Measurements from ENCODE around the gene ABHD1.

Gene ABHD1

DNA sequence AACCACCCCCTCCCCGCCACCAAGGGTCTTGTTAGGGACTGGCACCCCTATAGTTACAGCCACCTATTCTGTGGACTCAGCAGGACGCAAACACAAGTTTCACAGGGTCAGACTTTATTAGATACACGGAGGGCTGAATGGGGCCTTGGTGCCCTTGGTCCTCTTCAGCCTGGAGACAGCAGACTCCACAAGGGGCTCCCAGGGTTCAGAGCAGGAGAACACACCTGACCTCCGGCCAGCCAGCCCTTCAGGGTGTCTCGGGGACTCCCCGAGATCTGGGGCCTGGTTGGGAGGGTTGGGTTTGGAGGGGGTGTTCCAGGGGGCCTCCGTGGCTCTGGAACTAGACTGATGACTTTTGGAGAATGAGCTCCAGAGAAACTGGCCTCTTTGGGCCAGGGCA is 13.1 kb downstream of the ABHD1 start:
- DNase-seq, result no peak

DNA sequence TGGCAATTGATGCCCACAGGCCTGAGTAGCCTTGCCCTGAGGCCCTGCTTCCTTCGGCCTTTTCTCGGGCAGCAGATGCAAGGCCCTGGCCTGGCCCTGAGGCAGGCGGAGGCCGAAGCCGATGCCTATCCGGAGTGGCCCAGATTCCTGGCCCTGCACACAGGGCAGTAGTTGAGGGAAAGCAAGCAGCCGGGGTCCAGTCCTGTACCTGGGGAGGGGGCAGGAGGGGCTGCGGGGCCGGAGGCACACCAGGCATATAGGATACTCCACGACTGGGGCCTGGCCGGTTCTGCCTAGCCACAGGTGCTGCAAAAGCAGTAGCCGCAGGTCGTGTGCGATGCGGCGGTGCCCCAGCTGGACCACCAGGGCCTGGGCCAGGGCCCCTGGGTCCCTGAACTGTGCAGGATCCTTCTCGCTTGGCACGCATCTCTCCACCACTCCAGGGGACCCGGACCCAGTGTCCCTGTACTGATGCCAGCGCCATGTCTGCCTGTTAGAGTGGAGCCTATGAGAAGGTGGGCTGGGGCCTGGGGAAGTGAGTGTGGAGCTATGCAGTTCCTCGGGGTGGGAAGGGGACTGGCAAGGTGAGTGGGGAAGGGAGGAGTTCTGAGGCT is 13.8 kb downstream of the ABHD1 start:
- DNase-seq, result no peak

DNA sequence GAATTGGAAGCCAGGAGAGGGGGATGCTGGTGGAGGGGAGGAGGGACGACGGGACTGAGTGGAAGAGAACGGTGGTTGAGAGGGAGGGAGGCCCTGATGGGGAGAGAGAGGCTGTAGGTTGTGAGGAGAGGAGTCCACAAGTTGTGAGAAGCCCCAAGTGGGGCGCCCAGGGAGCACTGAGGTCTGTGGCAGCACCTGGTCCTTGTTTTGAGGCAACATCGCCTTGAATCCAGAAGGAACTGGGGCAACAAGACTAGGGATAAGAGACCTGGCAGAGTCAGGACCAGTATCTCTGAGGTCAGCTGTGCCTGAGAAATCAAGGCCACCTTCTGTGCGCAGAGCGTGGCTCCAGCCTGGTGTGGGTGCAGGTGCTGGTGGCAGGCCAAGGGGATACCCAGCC is 14.5 kb downstream of the ABHD1 start:
- no peak for DNase-seq

DNA sequence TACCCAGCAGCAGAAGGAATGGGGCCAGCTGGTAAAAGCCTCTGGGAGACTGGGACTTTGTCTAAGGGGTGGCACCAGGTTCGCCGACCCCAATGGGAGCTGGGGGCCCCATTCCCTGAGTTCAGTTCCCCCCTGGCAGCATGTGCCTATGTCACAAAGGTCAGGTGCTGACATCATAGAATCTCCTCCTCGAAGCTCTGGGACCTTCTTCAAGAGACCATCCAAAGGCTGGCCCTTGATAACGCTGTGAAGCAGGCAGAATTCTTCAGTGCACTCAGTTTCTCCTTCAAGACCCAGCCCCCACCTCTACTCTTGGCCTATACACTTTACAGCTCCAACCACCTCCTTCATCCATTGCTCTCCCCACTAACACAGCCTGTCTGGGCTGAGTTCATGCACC is 15.7 kb downstream of the ABHD1 start, which contains the start of gene PRR30:
Gene PRR30, minus strand, starts transcription at position 101 of the 400 bp plus-strand sequence. CDS start 1,081 bp downstream, outside the sequence.
- DNase-seq, result no peak

DNA sequence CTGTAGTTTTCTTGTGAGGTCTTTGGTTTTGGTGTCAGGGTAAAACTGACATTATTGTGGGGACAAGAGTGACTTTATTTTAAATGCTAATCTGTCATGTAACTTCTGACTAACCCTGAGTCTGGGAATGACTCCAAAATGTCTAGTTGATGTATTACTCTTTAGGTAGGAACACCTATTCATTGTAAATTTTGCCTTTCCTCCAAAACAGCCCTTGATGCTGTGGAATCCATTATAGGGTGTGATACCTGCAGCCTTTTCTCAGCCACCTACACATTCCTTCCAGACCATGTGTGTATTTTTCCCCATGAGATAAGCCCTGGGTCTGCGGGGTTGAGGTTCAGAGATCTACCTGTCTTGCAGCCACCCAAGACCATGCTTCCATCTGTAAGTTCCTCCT is 19.7 kb downstream of the ABHD1 start:
- DNase-seq, result no peak

DNA sequence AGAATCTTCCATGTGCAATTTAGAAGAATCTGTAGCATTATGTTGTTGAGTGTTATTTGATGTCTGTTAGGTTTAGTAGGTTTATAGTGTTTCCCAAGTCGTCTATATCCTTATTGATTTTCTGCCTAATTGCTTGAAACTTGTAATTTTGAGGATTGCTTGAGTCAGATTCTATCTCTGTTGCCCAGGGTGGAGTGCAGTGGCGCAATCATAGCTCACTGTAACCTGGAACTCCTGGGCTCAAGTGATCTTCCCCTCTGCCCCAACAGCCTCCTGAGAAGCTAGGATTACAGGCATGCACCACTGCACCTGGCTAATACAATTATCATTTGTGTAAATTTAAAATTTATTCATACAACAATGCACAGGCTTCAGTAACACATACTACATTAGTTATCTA is 22.1 kb downstream of the ABHD1 start:
- no peak for DNase-seq

DNA sequence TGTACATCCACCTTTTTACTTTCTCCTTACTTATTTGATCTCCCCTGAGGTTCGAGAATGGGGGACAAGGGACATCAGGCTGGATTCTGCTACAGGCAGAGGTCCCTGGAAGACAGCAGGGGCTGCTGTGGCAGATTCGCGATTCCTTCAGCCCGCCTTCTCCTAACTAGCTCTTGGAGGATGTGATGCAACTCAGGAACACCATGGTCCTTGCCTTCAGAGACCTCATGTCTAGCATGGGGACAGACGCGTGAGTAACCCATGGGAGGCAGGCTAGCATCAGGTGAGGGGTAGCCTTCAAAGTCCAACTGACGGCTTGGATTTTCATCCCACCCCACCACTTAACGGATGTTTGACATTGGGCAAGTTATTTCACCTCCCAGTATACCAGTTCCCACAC is 24.3 kb downstream of the ABHD1 start:
- no peak for DNase-seq

DNA sequence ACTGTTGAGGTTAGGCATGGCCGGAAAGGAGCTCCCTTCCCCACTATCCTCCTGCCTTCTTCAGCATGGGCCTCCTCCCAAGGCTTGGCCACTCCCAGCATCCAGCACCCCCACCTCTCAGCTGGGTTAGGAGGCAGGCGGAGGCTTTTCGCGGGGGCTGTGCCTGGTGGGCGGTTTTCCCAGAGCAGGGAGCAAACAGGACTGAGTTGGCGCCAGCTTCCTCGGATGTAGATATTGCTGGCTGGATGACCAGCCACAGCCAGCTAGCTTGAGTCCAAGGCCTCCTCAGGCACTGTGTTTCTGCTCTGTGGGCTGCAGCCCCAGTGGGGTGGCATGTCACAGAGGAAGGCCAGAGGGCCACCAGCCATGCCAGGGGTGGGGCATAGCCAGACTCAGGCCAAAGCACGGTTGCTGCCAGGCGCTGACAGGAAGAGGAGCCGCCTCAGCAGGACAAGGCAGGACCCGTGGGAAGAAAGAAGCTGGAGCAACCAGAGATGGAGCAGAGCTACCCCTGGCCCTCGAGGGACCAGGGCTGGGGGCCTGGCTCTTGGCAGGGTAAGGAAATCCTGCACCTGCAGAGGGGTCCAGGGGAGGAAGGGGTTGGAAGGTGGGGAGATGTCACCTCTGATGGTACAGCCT is 25.3 kb downstream of the ABHD1 start, which contains the start of gene TCF23:
Gene TCF23, plus strand, starts transcription at position 204 of the 639 bp plus-strand sequence. Its CDS starts 130 bp downstream, at position 334.
- DNase-seq, result no peak

DNA sequence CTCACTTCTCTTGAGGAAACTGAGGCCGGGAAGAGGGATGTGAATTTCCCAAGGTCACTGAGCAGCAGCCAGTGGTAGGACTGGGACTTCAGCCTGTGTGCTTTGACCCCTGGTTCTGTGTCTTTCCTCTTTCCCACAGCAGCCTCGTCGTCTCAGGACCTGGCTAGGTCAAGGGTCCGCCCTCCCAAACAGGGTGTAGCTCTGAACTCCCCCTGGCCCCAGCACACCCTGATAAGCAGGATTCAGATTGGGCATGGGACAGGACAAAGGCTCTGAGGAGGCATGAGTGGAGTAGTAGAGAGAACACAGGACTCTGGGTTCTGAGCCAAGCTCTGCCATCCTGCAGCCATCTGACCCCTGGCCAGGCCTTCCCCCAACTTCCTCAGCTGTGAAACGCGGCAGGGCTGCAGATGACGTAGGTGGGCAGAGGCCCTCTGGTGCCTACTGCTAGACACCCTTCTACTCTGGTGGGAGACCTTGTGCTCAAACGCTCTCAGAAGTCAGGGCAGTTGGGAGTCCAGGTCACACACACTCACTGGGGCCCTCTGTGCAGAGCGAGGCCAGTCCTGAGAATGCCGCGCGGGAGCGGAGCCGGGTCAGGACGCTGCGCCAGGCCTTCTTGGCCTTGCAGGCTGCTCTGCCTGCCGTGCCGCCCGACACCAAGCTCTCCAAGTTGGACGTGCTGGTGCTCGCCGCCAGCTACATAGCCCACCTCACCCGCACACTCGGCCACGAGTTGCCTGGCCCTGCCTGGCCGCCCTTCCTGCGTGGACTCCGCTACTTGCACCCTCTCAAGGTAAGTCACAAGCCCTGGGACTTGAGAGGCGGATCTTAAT is 26.2 kb downstream of the ABHD1 start:
- no peak for DNase-seq

DNA sequence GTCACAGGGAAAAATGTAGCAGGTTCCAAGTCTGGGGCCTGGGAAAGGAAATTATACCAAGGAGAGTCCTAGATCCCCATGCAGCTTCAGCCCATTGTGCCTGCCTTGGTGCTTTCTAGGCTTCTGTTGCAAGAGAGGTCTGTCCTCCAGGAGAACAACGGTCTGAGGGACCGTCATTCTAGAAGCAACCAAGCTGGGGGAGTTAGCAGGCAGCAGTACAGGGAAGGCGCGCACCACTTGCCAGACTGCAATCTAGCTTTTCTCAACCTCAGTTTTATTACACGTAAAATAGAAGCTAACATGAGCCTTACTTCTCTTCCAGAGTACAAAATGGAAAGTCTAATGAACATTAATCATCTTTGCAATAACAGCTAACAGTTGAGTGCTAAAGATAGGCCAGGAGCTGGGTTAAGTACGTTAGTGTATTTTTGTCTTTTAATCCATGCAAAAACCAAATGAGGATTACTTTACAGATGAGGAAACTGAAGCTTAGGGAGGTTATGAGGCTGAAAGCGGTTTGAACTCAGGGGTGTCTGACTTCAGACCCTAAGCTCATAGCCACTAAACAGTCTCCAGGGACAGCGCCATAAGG is 27.1 kb downstream of the ABHD1 start:
- DNase-seq, result no peak

DNA sequence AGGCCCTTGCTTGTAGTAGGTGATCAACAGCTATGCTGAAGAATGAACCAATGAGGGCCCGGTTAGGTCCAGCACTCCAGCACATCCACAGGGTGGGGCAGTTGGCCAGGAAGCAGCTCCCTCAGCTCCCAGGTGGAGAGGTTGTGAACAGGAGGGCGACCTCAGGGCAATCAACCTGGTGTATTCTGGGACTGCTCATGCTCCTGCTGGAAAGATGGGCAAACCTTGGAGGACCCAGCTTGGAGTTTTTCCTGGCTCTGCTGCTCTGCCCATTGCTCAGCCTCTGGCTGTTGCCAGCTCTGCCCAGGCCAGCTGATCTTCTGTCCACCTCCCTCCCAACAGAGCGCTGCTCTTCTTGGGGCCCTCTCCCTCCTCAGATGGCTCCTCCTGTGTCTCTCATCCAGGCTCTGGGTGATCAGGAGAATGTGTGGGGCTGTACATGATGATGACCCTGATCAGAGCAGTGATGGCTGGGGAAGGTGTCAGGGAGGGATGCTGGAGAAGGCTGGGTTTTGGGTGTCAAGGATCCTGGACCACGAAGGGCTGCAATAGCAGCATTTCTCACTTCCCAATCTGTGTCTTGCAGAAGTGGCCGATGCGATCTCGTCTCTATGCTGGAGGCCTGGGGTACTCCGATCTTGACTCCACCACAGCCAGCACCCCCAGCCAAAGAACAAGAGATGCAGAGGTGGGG is 28.6 kb downstream of the ABHD1 start:
- DNase-seq, result no peak

DNA sequence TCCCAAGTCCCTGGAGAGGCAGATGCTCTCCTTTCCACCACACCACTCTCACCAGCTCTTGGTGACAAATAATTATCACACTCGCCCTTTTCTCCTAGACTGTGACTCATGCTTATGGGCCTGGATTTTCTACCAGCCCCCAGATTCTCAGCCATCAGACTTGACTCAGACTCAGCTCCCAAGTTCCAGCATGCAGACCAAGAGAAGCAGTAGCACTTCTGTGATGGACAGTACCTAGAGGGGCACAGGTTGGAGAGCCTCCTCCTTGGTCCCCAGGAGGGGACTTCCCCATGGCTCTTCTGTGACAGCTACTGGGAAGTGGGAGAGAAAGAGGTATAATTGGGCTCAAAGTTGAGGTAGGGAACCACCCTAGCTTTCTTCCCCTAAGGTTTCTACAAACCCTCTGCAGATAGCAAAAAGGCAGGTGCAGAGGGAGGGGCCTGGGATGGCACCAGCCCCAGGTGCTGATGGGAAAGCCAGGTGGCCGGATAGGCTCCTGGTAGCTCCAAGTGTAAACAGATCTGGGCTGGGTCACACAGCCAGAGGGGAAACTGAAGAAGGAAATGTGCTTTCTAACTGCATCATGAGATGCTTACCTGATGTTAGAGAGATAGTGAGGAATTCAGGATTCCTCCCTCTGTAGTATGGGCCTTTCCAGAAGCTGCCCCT is 29.3 kb downstream of the ABHD1 start:
- peak; percentile 31 for DNase-seq

DNA sequence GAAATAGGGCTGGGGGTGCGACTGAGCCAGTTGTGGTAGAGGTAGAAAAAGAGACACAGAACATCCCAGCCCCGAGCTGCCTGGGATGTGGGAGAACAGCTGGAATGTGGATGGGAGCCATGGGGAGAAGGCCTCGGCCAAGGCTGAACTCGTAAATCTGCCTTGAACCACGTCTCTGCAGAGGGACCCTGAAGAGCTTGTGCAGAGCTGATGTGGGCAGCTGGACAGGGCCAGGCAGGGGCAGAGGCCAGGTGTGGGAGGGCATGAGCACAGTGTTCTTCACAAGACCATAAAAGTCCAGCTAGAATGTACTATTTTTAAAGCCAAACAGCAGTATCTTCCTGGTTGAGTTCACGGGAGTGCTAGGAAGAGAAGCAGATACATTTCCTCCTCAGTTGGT is 30.9 kb downstream of the ABHD1 start:
- no peak for DNase-seq

DNA sequence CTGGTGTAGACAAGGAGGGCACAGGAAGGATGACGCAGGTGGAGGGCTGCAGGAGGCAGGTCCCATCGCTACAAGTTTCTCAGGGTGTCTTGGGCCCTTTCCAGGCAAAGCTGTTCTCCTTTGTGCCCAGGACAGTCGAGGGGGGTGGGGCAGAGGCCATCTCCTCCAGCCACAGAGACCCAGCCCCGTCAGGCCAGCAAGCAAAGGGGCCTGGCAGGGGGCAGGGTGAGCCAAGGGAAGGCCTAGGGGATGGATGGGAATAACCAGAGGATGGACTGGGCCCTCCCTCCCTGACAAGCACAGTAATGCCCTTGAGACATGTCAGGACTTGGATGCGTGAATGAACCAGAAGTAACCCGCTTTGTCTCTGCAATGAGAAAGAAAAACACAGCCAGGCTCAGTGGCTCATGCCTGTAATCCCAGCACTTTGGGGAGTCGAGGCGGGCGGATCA is 31.5 kb downstream of the ABHD1 start:
- no peak for DNase-seq

DNA sequence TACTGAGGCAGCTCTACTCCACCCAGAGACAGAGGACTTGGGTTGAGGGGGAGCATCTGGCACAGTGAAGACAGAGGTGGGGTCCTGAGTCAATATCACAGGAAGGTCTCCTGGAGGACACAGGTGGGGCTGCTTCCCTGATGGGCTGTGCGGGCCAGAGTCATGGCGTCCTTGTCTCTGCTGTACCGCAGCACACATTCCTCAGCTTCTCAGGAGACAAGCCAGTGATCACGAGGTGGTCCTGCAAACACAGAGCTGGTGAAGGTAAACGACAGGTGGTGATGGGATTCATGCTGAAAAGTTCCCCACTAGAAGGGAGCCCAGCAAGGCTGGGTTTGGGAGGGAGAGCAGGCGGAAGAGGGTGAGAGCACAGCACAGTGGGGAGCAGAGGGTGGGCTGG is 34.9 kb downstream of the ABHD1 start:
- no peak for DNase-seq

DNA sequence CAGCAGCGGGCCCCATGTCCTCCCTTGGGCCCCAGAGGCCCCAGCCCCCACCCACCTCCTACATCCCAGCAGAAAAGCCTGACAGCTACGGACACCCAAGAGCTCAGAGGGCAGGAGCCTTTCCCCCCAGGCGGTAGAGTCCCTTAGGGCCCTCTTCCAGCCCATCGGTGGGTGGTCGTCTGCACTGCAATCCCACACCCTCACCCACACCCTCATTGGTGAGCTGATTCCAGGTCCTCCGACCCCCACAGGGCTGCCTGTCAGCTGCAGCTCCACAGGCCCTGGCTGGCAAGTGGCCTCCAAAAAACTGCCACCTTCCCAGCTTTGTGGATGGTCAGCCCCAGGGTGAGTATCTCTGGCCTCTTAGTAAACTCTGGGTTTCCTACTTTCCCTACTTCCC is 35.7 kb downstream of the ABHD1 start:
- DNase-seq, result no peak

DNA sequence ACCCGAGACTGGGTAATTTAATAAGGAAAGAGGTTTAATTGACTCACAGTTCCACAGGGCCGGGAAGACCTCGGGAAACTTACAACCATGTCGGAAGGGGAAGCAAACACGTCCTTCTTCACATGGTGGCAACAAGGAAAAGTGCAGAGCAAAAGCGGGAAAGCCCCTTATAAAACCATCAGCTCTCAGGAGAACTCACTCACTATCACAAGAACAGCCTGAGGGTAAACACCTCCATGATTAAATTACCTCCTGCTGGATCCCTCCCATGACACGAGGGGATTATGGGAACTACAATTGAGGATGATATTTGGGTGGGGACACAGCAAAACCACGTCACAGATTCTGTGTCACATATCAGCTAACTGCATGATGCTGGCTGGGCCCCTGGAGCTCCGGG is 36.6 kb downstream of the ABHD1 start:
- DNase-seq, result no peak

DNA sequence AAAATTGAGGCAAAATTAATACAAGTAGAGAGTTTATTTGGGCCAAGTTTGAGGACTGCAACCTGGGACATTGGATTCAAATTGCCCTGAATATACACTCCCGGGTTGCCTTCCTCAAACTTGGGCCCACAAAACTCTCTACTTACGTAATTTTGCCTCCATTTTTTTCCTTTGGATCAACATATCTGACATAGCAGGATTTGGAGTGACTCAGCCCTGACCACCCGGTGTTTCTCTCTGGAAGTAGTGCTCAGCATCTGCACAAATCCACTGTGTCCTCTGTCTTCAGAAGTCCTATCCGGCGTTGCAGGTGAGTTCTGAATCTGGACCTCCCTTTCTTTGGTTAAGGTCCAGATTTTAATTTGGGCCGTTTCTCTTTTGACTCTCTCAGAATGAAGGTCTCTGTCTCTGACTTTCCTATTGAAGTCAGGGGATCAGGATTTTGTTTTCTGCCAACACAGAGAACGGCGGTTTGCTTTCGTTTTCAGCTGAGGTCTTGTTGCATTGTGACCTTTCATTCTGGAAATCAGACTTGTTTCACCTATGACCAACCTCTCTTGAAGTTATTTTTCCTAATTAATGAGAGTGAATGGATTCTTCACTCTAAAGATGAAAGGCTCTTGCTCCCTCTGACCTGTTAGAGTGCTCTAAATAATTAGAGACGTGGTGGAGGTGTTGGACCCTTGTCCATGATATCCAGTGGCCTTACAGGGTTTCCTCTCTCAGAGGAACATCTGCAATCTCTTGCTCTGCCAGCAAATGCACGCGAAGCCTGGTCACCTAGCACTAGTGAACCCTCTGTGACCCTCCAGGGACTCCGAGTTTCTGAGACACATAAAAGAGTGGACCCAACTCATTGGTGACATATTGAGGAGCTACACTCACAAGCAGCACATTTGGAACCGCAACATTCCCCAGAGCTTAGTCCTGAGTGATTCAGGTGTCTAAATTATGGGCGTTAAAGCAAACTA is 38.8 kb downstream of the ABHD1 start:
- peak; percentile 49 for DNase-seq

DNA sequence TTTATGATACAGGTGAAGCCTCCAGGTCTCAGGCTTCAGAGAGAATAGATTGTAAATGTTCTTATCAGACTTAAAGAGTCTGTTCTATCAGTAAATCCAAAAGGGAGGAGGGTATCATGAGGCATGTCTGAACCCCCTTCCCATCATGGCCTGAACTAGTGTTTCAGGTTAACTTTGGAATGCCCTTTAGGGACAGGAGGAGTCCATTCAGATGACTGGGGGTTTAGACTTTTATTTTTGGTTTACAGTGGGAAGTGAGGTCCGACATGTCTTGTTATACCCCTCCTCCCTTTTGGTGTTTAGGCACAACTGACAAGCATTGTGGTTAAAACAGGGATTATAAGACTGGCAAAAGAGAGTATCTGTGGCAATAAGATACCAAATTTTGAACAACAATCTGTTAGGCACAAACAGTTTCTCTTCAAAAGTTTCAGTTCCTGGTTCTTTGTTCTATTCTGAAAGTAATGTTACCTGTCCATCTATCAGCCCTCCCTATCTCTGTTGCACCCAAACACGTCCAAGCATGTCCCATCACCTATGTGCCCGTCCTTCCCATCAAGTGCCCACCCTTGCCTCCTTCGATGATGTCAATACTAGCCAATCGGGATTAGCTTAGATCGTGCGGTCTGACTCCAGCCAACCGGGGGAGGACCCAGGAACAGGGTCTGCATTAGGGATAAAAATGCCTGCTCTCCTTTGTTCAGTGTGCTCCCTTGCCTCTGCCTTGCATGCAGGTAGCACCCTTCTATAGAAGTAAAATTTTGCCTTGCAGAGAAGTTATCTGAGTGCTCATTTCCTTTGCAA is 41.5 kb downstream of the ABHD1 start:
- no peak for DNase-seq

Measured in fibroblast of skin of scalp (primary cell).